Measurements from ENCODE around the gene AQP5. TPM values are rescaled to one million over a fixed set of nuclear protein-coding genes. Genes with fewer than 3 reads are reported as not detected.

The AQP5 gene
- total RNA-seq, 1 donor: not detected

DNA sequence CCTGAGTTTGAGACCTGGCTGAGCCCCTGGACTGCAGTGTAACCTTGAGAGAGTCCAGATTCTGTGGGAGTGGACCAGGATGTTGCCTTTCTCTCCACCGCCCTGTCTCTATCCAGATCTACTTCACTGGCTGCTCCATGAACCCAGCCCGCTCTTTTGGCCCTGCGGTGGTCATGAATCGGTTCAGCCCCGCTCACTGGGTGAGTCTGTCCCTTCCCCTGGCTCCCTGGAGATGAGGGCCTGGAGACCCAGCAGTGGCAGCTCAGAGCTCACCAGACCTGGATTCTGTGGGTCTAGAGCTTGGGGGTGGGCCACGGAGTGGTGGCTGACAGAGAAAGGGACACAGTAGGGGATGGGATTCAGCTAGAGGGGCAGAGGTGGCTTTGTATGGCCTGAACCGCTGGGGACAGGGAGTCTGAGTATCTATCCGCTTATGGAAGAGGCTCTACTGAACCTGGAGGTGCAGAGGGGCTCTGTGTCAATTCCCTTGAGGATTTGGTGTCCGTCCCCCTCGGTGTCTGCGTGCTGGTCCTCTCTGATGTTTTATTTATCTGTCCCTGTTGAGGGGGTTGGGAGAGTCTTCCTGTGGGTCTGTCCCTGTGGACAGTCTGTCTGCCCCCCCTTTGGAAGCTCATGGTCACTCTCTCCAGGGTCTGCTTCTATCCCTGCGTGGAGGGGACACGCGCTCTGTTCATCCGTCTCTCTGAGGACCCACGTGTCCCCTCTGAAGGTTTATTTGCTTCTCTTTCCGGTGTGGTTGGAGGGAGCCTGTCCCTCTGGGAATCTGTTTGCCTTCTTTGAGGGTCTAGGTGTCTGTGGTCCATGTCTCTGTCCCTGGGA, 2.5 kb downstream of the AQP5 start:
- no peak for DNase-seq (ENCODE audit: low read depth)

DNA sequence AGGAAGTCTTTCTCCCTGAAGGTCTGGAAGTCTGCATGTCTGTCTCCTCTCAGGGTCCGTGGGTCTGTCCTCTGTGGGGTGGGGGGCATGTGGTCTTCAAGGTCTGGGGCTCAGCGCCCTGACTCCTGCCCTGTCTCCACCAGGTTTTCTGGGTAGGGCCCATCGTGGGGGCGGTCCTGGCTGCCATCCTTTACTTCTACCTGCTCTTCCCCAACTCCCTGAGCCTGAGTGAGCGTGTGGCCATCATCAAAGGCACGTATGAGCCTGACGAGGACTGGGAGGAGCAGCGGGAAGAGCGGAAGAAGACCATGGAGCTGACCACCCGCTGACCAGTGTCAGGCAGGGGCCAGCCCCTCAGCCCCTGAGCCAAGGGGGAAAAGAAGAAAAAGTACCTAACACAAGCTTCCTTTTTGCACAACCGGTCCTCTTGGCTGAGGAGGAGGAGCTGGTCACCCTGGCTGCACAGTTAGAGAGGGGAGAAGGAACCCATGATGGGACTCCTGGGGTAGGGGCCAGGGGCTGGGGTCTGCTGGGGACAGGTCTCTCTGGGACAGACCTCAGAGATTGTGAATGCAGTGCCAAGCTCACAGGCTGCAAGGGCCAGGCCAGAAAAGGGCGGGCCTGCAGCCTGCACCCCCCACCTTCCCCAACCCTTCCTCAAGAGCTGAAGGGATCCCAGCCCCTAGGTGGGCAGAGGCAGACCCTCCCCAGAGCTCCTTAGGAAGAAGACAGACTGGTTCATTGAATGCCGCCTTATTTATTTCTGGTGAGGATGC, 3.4 kb downstream of the AQP5 start:
- TF ChIP-seq CTCF (IDR thresholded peaks at IDR 0.05; ENCODE audit: insufficient read depth, low read depth, low read length): no peak
- DNase-seq (ENCODE audit: low read depth): no peak
- H3K4me3 ChIP-seq (ENCODE audit: low read depth, low read length): no peak overlapping the region

More for the DNA sequence above, 2.5 kb downstream of the AQP5 start:
- no peak for TF ChIP-seq CTCF (IDR thresholded peaks at IDR 0.05; ENCODE audit: insufficient read depth, low read depth, low read length)
- no peak overlapping the region for H3K4me3 ChIP-seq (ENCODE audit: low read depth, low read length)

- TF ChIP-seq CTCF (IDR thresholded peaks at IDR 0.05; ENCODE audit: insufficient read depth, low read depth, low read length): no peak
- H3K4me3 ChIP-seq (ENCODE audit: low read depth, low read length): no peak overlapping the region
- DNase-seq (ENCODE audit: low read depth): no peak
Measured at GRCh38 chr12:49965836-49966235, 4.2 kb downstream of the AQP5 start.

- DNase-seq (ENCODE audit: low read depth): no peak
Measured at GRCh38 chr12:49966511-49967041, 4.9 kb downstream of the AQP5 start.

GRCh38 chr12:49967042-49967776, 5.5 kb downstream of the AQP5 start:
- H3K4me3 ChIP-seq (ENCODE audit: low read depth, low read length): peak overlapping the region; percentile 53
- peak; percentile 86 for DNase-seq (ENCODE audit: low read depth)
- TF ChIP-seq CTCF (IDR thresholded peaks at IDR 0.05; ENCODE audit: insufficient read depth, low read depth, low read length): peak; percentile 80

More at GRCh38 chr12:49966511-49967041, 4.9 kb downstream of the AQP5 start:
- no peak for TF ChIP-seq CTCF (IDR thresholded peaks at IDR 0.05; ENCODE audit: insufficient read depth, low read depth, low read length)
- H3K4me3 ChIP-seq (ENCODE audit: low read depth, low read length): no peak overlapping the region

DNA sequence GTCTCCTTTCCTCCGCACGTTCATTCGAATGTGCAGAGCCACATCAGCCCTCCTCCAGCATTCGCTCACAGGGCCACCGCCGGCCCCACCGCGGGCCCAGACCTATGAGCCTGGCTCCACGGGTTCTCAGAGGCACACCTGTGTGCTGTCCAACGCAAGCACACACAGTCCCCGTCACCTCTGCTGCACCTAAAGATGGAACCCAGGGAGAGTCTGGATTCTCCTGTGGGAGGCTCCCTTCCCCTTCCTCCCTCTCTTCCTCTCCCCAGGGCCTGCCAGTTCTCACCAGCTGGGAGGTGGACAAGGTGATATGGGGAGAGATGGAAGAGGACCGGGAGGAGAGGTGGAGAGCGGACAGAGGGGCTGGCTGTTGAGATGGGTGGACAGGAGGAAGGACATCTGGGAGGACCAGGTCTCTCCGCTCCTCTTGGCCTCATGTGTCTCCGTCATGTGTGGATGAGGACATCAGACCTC, 6.1 kb downstream of the AQP5 start:
- peak overlapping the region; percentile 53 for H3K4me3 ChIP-seq (ENCODE audit: low read depth, low read length)
- TF ChIP-seq CTCF (IDR thresholded peaks at IDR 0.05; ENCODE audit: insufficient read depth, low read depth, low read length): no peak
- DNase-seq (ENCODE audit: low read depth): no peak
